Measurements from ENCODE around the gene SHISA2.

The SHISA2 gene

GRCh38 chr13:26047040-26047439 is 4.8 kb downstream of the SHISA2 start:
- DNase-seq = no peak

- DNase-seq = no peak
Observed at GRCh38 chr13:26046639-26047038, 5.2 kb downstream of the SHISA2 start.

- DNase-seq = no peak
Observed at GRCh38 chr13:26045142-26045541, 6.7 kb downstream of the SHISA2 start.

GRCh38 chr13:26042785-26043184 is 9.0 kb downstream of the SHISA2 start:
- DNase-seq = no peak

GRCh38 chr13:26041444-26041843 is 10.4 kb downstream of the SHISA2 start:
- DNase-seq = no peak

- DNase-seq = no peak
Observed at GRCh38 chr13:26038931-26039475, 12.8 kb downstream of the SHISA2 start.

GRCh38 chr13:26037302-26037701 is 14.5 kb downstream of the SHISA2 start:
- no peak for DNase-seq

GRCh38 chr13:26036383-26036782 is 15.4 kb downstream of the SHISA2 start:
- DNase-seq = no peak

GRCh38 chr13:26034018-26034417 is 17.8 kb downstream of the SHISA2 start:
- no peak for DNase-seq

GRCh38 chr13:26030331-26030730 is 21.5 kb downstream of the SHISA2 start:
- no peak for DNase-seq

GRCh38 chr13:26029581-26030136 is 22.2 kb downstream of the SHISA2 start:
- no peak for DNase-seq

- DNase-seq = no peak
Observed at GRCh38 chr13:26026211-26026610, 25.6 kb downstream of the SHISA2 start.

- DNase-seq = no peak
Observed at GRCh38 chr13:26025771-26026170, 26.0 kb downstream of the SHISA2 start.

GRCh38 chr13:26025196-26025595 is 26.6 kb downstream of the SHISA2 start:
- no peak for DNase-seq

- DNase-seq = no peak
Observed at GRCh38 chr13:26024558-26024957, 27.3 kb downstream of the SHISA2 start.

GRCh38 chr13:26022538-26023292 is 29.1 kb downstream of the SHISA2 start:
- no peak for DNase-seq

GRCh38 chr13:26021956-26022355 is 29.9 kb downstream of the SHISA2 start:
- DNase-seq = no peak

- DNase-seq = no peak
Observed at GRCh38 chr13:26021516-26021915, 30.3 kb downstream of the SHISA2 start.

GRCh38 chr13:26020891-26021290 is 30.9 kb downstream of the SHISA2 start:
- DNase-seq = no peak

- DNase-seq = no peak
Observed at GRCh38 chr13:26019881-26020870, 31.6 kb downstream of the SHISA2 start.

- no peak for DNase-seq
Observed at GRCh38 chr13:26019251-26019650, 32.6 kb downstream of the SHISA2 start.

- no peak for DNase-seq
Observed at GRCh38 chr13:26017932-26018665, 33.7 kb downstream of the SHISA2 start.

All from activated CD4-positive, alpha-beta T cell treated with anti-CD3 and anti-CD28 coated beads, Interleukin-2, amount 50 U/mL, for 4 hours (primary cell).